ENCODE data around the gene MSRB1.

- TF ChIP-seq SMC3 (conservative IDR thresholded peaks at IDR 0.05; ENCODE audit: poor library complexity) (no peak), RAD21 (conservative IDR thresholded peaks at IDR 0.05) (no peak), CTCF (IDR thresholded peaks at IDR 0.05; ENCODE audit: poor library complexity, severe bottlenecking) (no peak), EZH2 (IDR thresholded peaks at IDR 0.05; ENCODE audit: borderline replicate concordance, insufficient read depth, low read length, poor library complexity, severe bottlenecking) (no peak)
These were observed 23.5 kb downstream of the MSRB1 start for GRCh38 chr16:1919327-1919998.

All from neural cell (in vitro differentiated cells).